ENCODE results near the gene GGCX. TPM values are rescaled to one million over a fixed set of nuclear protein-coding genes. Genes with fewer than 3 reads are reported as not detected.
"Not testable (repeated sequence)": the region's sequence is repeated elsewhere in the genome, so short reads cannot be mapped to it uniquely, and the experiment has no call there.

The GGCX gene
- total RNA-seq, 1 donor from 2014 or later = 145 TPM

- no peak for DNase-seq (ENCODE audit: low spot score)
- H3K4me3 Mint-ChIP-seq (ENCODE audit: unreplicated experiment) = no peak overlapping the region
- H3K27ac Mint-ChIP-seq (ENCODE audit: unreplicated experiment) = no peak overlapping the region
- no peak for TF ChIP-seq CTCF (IDR thresholded peaks at IDR 0.05; ENCODE audit: unreplicated experiment)
- H3K27me3 Mint-ChIP-seq (ENCODE audit: unreplicated experiment) = peaks cover 15% of the 10 kb centered on the region
- no peaks in the 10 kb centered on the region for H3K9me3 Mint-ChIP-seq (ENCODE audit: unreplicated experiment)
- peaks cover 18% of the 10 kb centered on the region for H3K36me3 Mint-ChIP-seq (ENCODE audit: low read depth, unreplicated experiment)
- H3K4me1 Mint-ChIP-seq (ENCODE audit: unreplicated experiment) = peaks cover 26% of the 10 kb centered on the region
Measured at GRCh38 chr2:85604568-85605339, 43.5 kb upstream of the GGCX start.

- H3K36me3 Mint-ChIP-seq (ENCODE audit: low read depth, unreplicated experiment) = peaks cover 21% of the 10 kb centered on the region
- peaks cover 28% of the 10 kb centered on the region for H3K4me1 Mint-ChIP-seq (ENCODE audit: unreplicated experiment)
- not testable (repeated sequence) for H3K9me3 Mint-ChIP-seq (ENCODE audit: unreplicated experiment); H3K27ac Mint-ChIP-seq (ENCODE audit: unreplicated experiment); DNase-seq (ENCODE audit: low spot score)
- H3K27me3 Mint-ChIP-seq (ENCODE audit: unreplicated experiment) = peaks cover 14% of the 10 kb centered on the region
- peak overlapping the region; percentile 81 for H3K4me3 Mint-ChIP-seq (ENCODE audit: unreplicated experiment)
Measured at GRCh38 chr2:85604133-85604444, 42.8 kb upstream of the GGCX start.

- Mint-ChIP-seq H3K4me1 (ENCODE audit: unreplicated experiment) (peaks cover 26% of the 10 kb centered on the region), H3K4me3 (ENCODE audit: unreplicated experiment) (peak within 1 kb of the TSS; percentile 92), H3K27ac (ENCODE audit: unreplicated experiment) (peak within 1 kb of the TSS; percentile 64), H3K9me3 (ENCODE audit: unreplicated experiment) (no peaks in the 10 kb centered on the region), H3K36me3 (ENCODE audit: low read depth, unreplicated experiment) (peaks cover 16% of the 10 kb centered on the region), H3K27me3 (ENCODE audit: unreplicated experiment) (peaks cover 13% of the 10 kb centered on the region)
- TF ChIP-seq CTCF (IDR thresholded peaks at IDR 0.05; ENCODE audit: unreplicated experiment) = peak; percentile 21
- peak; percentile 89 for DNase-seq (ENCODE audit: low spot score)
Measured at GRCh38 chr2:85602476-85603234, 41.4 kb upstream of the GGCX start, which contains the start of gene TMEM150A. Gene TMEM150A (minus strand): TSS chr2:85602698. CDS start chr2:85601948, 750 bp downstream.

- Mint-ChIP-seq H3K4me3 (ENCODE audit: unreplicated experiment) (peak overlapping the region; percentile 91), H3K36me3 (ENCODE audit: low read depth, unreplicated experiment) (peaks cover 14% of the 10 kb centered on the region), H3K27me3 (ENCODE audit: unreplicated experiment) (peaks cover 17% of the 10 kb centered on the region), H3K27ac (ENCODE audit: unreplicated experiment) (no peak overlapping the region), H3K9me3 (ENCODE audit: unreplicated experiment) (no peaks in the 10 kb centered on the region), H3K4me1 (ENCODE audit: unreplicated experiment) (peaks cover 27% of the 10 kb centered on the region)
- no peak for TF ChIP-seq CTCF (IDR thresholded peaks at IDR 0.05; ENCODE audit: unreplicated experiment)
- no peak for DNase-seq (ENCODE audit: low spot score)
Measured at GRCh38 chr2:85601771-85602475, 40.6 kb upstream of the GGCX start.

GRCh38 chr2:85600951-85601770 is 39.9 kb upstream of the GGCX start:
- Mint-ChIP-seq H3K4me3 (ENCODE audit: unreplicated experiment) (peak overlapping the region; percentile 91), H3K27ac (ENCODE audit: unreplicated experiment) (no peak overlapping the region), H3K4me1 (ENCODE audit: unreplicated experiment) (peaks cover 35% of the 10 kb centered on the region), H3K36me3 (ENCODE audit: low read depth, unreplicated experiment) (peaks cover 18% of the 10 kb centered on the region), H3K9me3 (ENCODE audit: unreplicated experiment) (no peaks in the 10 kb centered on the region), H3K27me3 (ENCODE audit: unreplicated experiment) (peaks cover 18% of the 10 kb centered on the region)
- DNase-seq (ENCODE audit: low spot score) = no peak
- no peak for TF ChIP-seq CTCF (IDR thresholded peaks at IDR 0.05; ENCODE audit: unreplicated experiment)
